PC-9 (cell line): Measurements from ENCODE around the gene SLN. TPM values are rescaled to one million over a fixed set of nuclear protein-coding genes. Genes with fewer than 3 reads are reported as not detected.

Experiments used
- BruUV-seq: library from RNA; stranded (reverse); fragments of 400-500 nt; replicated peaks from 2 replicates; lab custom pipeline; 2021; lab: Mats Ljungman, UMichigan
- CTCF ChIA-PET: fragments of 300-600 bp; sonication (Branson Sonifier 250); formaldehyde crosslinking; loops from one replicate; lab custom pipeline; 2022; ENCODE audit warnings: antibody characterized with exemption; lab: Charles Lee
- POLR2A ChIA-PET: fragments of 300-600 bp; sonication (Branson Sonifier 250); formaldehyde crosslinking; loops from one replicate; lab custom pipeline; 2022; ENCODE audit warnings: antibody characterized with exemption; ENCODE audit not compliant: unreplicated experiment; lab: Charles Lee
- DNase-seq, 2 experiments: peaks; one replicate each; pipeline versions ENCODE4 v3.0.0 to v3.0.0-alpha.2; 2015 to 2022; ENCODE audit warnings: mixed read lengths in 1 of 2
- H2AFZ ChIP-seq: fragments of 200-600 bp; sonication (generic); 2 replicates; pipeline ENCODE4 v1.8.1; 2017; ENCODE audit warnings: antibody characterized with exemption
- H3F3A ChIP-seq: fragments of 200-600 bp; sonication (generic); 2 replicates; pipeline ENCODE4 v1.8.1; 2017; ENCODE audit warnings: antibody characterized with exemption, mild to moderate bottlenecking, low read depth; ENCODE audit not compliant: insufficient read depth
- H3K27ac ChIP-seq: fragments of 200-600 bp; sonication (generic); 2 replicates; pipeline ENCODE4 v1.6.1; 2016; ENCODE audit warnings: mixed run types
- H3K27me3 ChIP-seq: fragments of 200-600 bp; sonication (generic); 2 replicates; pipeline ENCODE4 v1.6.1; 2016; ENCODE audit warnings: low read depth, mixed run types; ENCODE audit not compliant: insufficient read depth
- H3K36me3 ChIP-seq: fragments of 200-600 bp; sonication (generic); 2 replicates; pipeline ENCODE4 v1.6.1; 2016; ENCODE audit warnings: low read depth, mixed run types
- H3K4me1 ChIP-seq: fragments of 200-600 bp; sonication (generic); replicated peaks from 2 replicates; pipeline ENCODE4 v1.6.1; 2016; ENCODE audit warnings: mixed run types; ENCODE audit not compliant: insufficient read depth
- H3K4me2 ChIP-seq: fragments of 200-600 bp; sonication (generic); 2 replicates; pipeline ENCODE4 v1.6.1; 2017; ENCODE audit warnings: mixed run types
- H3K4me3 ChIP-seq: fragments of 200-600 bp; sonication (generic); 2 replicates; pipeline ENCODE4 v1.6.1; 2016; ENCODE audit warnings: mixed run types
- H3K79me2 ChIP-seq: fragments of 200-600 bp; sonication (generic); 2 replicates; pipeline ENCODE4 v1.6.1; 2017; ENCODE audit warnings: low read depth, mixed run types
- H3K9me2 ChIP-seq: fragments of 200-600 bp; sonication (generic); 2 replicates; pipeline ENCODE4 v1.8.1; 2017; ENCODE audit warnings: mild to moderate bottlenecking; ENCODE audit not compliant: insufficient read depth
- H3K9me3 ChIP-seq: fragments of 200-600 bp; sonication (generic); 2 replicates; pipeline ENCODE4 v1.8.1; 2016; ENCODE audit warnings: low read depth; ENCODE audit not compliant: insufficient read depth
- H4K20me1 ChIP-seq: fragments of 200-600 bp; sonication (generic); 2 replicates; pipeline ENCODE4 v1.8.1; 2017; ENCODE audit not compliant: insufficient read depth
- CTCF ChIP-seq: fragments of 200-600 bp; sonication (generic); conservative IDR thresholded peaks from 2 replicates; pipeline ENCODE4 v1.6.1; 2017; ENCODE audit warnings: mixed run types, antibody characterized with exemption, mild to moderate bottlenecking, moderate library complexity
- EZH2 ChIP-seq: fragments of 200-600 bp; sonication (generic); IDR thresholded peaks from 2 replicates; pipeline ENCODE4 v1.8.0; 2017; ENCODE audit warnings: antibody characterized with exemption, low read depth
- intact Hi-C: fragments of 100-400 bp; cut with micrococcal nuclease; formaldehyde crosslinking; loops from one replicate; pipeline ENCODE4 v1.10.0; 2022; ENCODE audit not compliant: unreplicated experiment
- total RNA-seq: library from RNA; stranded (reverse); gene quantifications from 2 replicates; pipeline ENCODE4 v1.2.3, GENCODE V29; 2021

The SLN gene
- total RNA-seq, 1 experiment from 2014 or later: not detected

- no TSS peak for BruUV-seq
- H3K4me2 ChIP-seq: no peak overlapping the region
- no peak for DNase-seq
- intact Hi-C loops: no loop called here
- TF ChIP-seq EZH2: no peak
- no peak for TF ChIP-seq CTCF
- ChIA-PET POLR2A (no interaction called here), CTCF (no interaction called here)
- no peaks in the 10 kb centered on the region for H3K9me2 ChIP-seq
- H4K20me1 ChIP-seq: no peaks in the 10 kb centered on the region
- 0 out of 2 replicates have a peak, but pooled peaks cover 1% of the 10 kb centered on the region for H3K9me3 ChIP-seq
- no peaks in the 10 kb centered on the region for H3K36me3 ChIP-seq
- H2AFZ ChIP-seq: no peak overlapping the region
- H3K4me1 ChIP-seq: no peaks in the 10 kb centered on the region
- H3K27ac ChIP-seq: no peak overlapping the region
- H3K4me3 ChIP-seq: no peak overlapping the region
- no peaks in the 10 kb centered on the region for H3K27me3 ChIP-seq
- no peaks in the 10 kb centered on the region for H3F3A ChIP-seq
- no peaks in the 10 kb centered on the region for H3K79me2 ChIP-seq
Measured at GRCh38 chr11:107732689-107733051, 20.8 kb upstream of the SLN start.

GRCh38 chr11:107731941-107732688, 20.3 kb upstream of the SLN start:
- H4K20me1 ChIP-seq: no peaks in the 10 kb centered on the region
- H2AFZ ChIP-seq: no peak overlapping the region
- no peak for DNase-seq
- intact Hi-C loops: no loop called here
- H3K9me2 ChIP-seq: no peaks in the 10 kb centered on the region
- H3K79me2 ChIP-seq: no peaks in the 10 kb centered on the region
- BruUV-seq: no TSS peak
- no peaks in the 10 kb centered on the region for H3K27me3 ChIP-seq
- H3K4me2 ChIP-seq: no peak overlapping the region
- ChIA-PET POLR2A (interaction anchor here (0.6 kb wide), 1 partner anchor 26 kb away, joined by 6 read pairs; no protein-coding TSS in a partner anchor), CTCF (no interaction called here)
- H3K27ac ChIP-seq: no peak overlapping the region
- no peaks in the 10 kb centered on the region for H3F3A ChIP-seq
- no peaks in the 10 kb centered on the region for H3K4me1 ChIP-seq
- no peak overlapping the region for H3K4me3 ChIP-seq
- H3K9me3 ChIP-seq: 0 out of 2 replicates have a peak, but pooled peaks cover 2% of the 10 kb centered on the region
- TF ChIP-seq CTCF (no peak), EZH2 (no peak)
- H3K36me3 ChIP-seq: no peaks in the 10 kb centered on the region

DNA sequence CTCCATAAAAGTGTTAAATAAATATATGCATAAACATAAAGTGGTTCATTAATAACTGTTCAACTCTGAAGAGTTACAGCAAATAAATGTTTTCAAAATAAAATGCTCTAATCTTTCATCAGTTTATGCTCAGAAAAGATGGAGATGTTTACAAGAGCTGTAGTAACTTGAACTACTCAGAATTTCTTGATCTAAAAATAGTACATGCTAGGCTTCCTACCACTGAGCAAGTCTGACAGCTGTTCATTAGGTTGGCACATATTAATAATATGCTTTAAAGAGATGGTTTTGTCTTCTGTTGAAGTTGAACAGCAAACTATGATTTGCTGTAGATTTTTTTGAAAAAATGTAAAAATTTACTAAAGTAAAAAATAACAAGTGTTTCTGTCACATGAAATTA, 10.8 kb upstream of the SLN start:
- Histone ChIP-seq H3K27me3 (no peaks in the 10 kb centered on the region), H4K20me1 (no peaks in the 10 kb centered on the region), H3K4me3 (no peak overlapping the region), H3K36me3 (no peaks in the 10 kb centered on the region), H2AFZ (no peak overlapping the region), H3F3A (no peaks in the 10 kb centered on the region; the same call in 1 of the 2 replicates), H3K79me2 (no peaks in the 10 kb centered on the region), H3K4me2 (no peak overlapping the region), H3K9me2 (no peaks in the 10 kb centered on the region), H3K9me3 (0 out of 2 replicates have a peak, but pooled peaks cover under 1% of the 10 kb centered on the region), H3K4me1 (peaks cover 9% of the 10 kb centered on the region), H3K27ac (no peak overlapping the region)
- no peak for DNase-seq
- intact Hi-C loops: no loop called here
- BruUV-seq: no TSS peak
- ChIA-PET CTCF (no interaction called here), POLR2A (no interaction called here)
- TF ChIP-seq EZH2: no peak
- TF ChIP-seq CTCF: no peak
